Astrocyte (in vitro differentiated cells and primary cell): ENCODE measurements around the gene L3MBTL2. TPM values are rescaled to one million over a fixed set of nuclear protein-coding genes. Genes with fewer than 3 reads are reported as not detected.
A peak's percentile ranks its signal among the peaks of the same experiment; 100 is the strongest.
"Not testable (repeated sequence)": the region's sequence is repeated elsewhere in the genome, so short reads cannot be mapped to it uniquely, and the experiment has no call there.

Experiments
- DNase-seq: peaks from one replicate; pipeline ENCODE4 v3.0.0-alpha.2; 2010; ENCODE audit warnings: low read depth
- FAIRE-seq: peaks from 2 replicates; lab custom pipeline; 2011; peaks lifted over from hg19 to GRCh38; lab: Jason Lieb, UNC
- H2AFZ ChIP-seq: 2 replicates; pipeline ENCODE4 v1.6.0; 2012; ENCODE audit warnings: low read depth, low read length, inconsistent platforms
- H3K27ac ChIP-seq: 2 replicates; pipeline ENCODE4 v1.5.1; 2011; ENCODE audit warnings: low read depth, low read length, inconsistent platforms
- H3K27me3 ChIP-seq: 2 replicates; pipeline ENCODE4 v1.6.0; 2011; ENCODE audit warnings: low read length, inconsistent platforms; ENCODE audit not compliant: insufficient read depth
- H3K36me3 ChIP-seq: 2 replicates; pipeline ENCODE4 v1.5.1; 2011; ENCODE audit warnings: low read length, inconsistent platforms; ENCODE audit not compliant: insufficient read depth
- H3K4me1 ChIP-seq: 2 replicates; pipeline ENCODE4 v1.5.1; 2011; ENCODE audit warnings: low read length, inconsistent platforms; ENCODE audit not compliant: insufficient read depth
- H3K4me2 ChIP-seq: 2 replicates; pipeline ENCODE4 v1.6.0; 2012; ENCODE audit warnings: low read length, inconsistent platforms
- H3K4me3 ChIP-seq: 2 replicates; pipeline ENCODE4 v1.5.1; 2011; ENCODE audit warnings: low read depth, mild to moderate bottlenecking, low read length, inconsistent platforms; ENCODE audit not compliant: insufficient read depth
- H3K79me2 ChIP-seq: 2 replicates; pipeline ENCODE4 v1.6.0; 2012; ENCODE audit warnings: mild to moderate bottlenecking, low read length, inconsistent platforms; ENCODE audit not compliant: insufficient read depth
- H3K9ac ChIP-seq: 2 replicates; pipeline ENCODE4 v1.6.0; 2012; ENCODE audit warnings: mild to moderate bottlenecking, low read length, inconsistent platforms
- H3K9me3 ChIP-seq: 2 replicates; pipeline ENCODE4 v1.5.1; 2012; ENCODE audit warnings: low read depth, mild to moderate bottlenecking, low read length, inconsistent platforms; ENCODE audit not compliant: insufficient read depth
- H4K20me1 ChIP-seq: 2 replicates; pipeline ENCODE4 v1.6.0; 2012; ENCODE audit warnings: low read length, inconsistent platforms; ENCODE audit not compliant: insufficient read depth
- H3K27ac Mint-ChIP-seq: one replicate; pipeline ENCODE4 v1.8.0; 2021; ENCODE audit warnings: mild to moderate bottlenecking, mixed read lengths; ENCODE audit not compliant: unreplicated experiment
- H3K27me3 Mint-ChIP-seq: one replicate; pipeline ENCODE4 v1.8.0; 2021; ENCODE audit warnings: low read depth, mixed read lengths; ENCODE audit not compliant: unreplicated experiment
- H3K36me3 Mint-ChIP-seq: one replicate; pipeline ENCODE4 v1.8.0; 2021; ENCODE audit warnings: low read depth, mixed read lengths; ENCODE audit not compliant: unreplicated experiment
- H3K4me1 Mint-ChIP-seq: one replicate; pipeline ENCODE4 v1.8.0; 2021; ENCODE audit warnings: low read depth, mixed read lengths; ENCODE audit not compliant: unreplicated experiment
- H3K4me3 Mint-ChIP-seq: one replicate; pipeline ENCODE4 v1.8.0; 2021; ENCODE audit warnings: mild to moderate bottlenecking, moderate library complexity, mixed read lengths; ENCODE audit not compliant: unreplicated experiment
- H3K9me3 Mint-ChIP-seq: one replicate; pipeline ENCODE4 v1.8.0; 2021; ENCODE audit warnings: mild to moderate bottlenecking, mixed read lengths; ENCODE audit not compliant: unreplicated experiment
- CTCF ChIP-seq: IDR thresholded peaks from 2 replicates; pipeline ENCODE4 v1.5.1; 2011; ENCODE audit warnings: low read depth, mild to moderate bottlenecking, inconsistent platforms, low read length, moderate library complexity; ENCODE audit not compliant: insufficient read depth
- EZH2 ChIP-seq: IDR thresholded peaks from 2 replicates; pipeline ENCODE4 v1.6.1; 2012; ENCODE audit warnings: mild to moderate bottlenecking, low read length, inconsistent platforms; ENCODE audit not compliant: insufficient read depth
- total RNA-seq: library from RNA; stranded (reverse); gene quantifications from 2 replicates; pipeline ENCODE4 v1.2.1, GENCODE V29; 2021

Gene L3MBTL2
- total RNA-seq, 1 donor from 2014 or later = 20.6 TPM

DNA sequence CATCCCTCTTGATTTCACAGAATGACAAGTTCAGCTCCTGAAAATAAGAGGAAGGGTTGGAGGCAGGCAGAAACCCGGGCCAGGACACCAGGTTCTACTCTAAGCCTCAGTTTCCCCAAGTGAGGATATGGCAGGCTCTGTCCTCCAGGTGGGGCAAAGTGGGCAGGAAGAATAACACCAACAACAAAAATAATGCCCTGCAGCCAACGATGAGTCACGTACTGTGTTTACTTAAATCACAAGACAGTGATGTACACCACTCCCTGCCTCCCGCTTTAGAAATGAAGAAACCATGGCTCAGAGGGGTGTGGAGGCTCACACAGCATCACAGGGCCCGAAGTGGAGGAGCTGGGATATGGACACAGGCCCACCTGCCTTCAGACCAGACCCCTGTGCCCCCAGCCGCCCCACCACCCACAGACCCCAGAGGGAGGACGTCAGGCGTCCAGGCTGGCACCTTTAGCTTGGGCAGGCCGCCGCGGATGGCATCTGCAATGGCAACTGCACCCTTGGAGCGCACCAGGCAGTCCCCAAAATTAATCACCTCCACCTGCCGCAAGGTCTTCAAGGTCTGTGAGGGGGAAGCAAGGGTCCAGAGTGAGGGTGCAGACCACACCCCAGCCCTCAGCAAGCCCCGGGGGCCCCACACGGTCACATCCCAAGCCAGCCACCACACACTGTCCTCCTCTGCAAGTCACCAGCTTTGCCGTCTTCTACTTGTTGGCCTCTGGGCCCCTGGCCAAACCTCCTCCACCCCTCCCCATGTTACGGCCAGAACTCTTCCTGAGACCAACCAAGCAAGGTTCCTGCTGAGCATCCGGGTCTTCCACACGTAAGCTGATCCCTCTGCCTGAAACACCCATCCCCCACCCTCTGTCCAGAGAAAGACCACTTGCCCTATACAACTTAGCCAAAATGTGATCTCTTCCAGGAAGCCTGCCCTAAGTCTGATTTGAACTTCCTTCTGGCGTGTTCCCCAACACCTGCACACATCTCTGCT is 51.4 kb downstream of the L3MBTL2 start:
- Mint-ChIP-seq H3K4me1 (peaks cover 4% of the 10 kb centered on the region), H3K4me3 (no peak overlapping the region), H3K36me3 (peaks cover 16% of the 10 kb centered on the region), H3K9me3 (no peaks in the 10 kb centered on the region), H3K27ac (peak overlapping the region; percentile 41), H3K27me3 (no peaks in the 10 kb centered on the region)
- peaks cover 8% of the 10 kb centered on the region for H3K79me2 ChIP-seq
- peaks cover 10% of the 10 kb centered on the region for H3K4me1 ChIP-seq
- H3K4me2 ChIP-seq = no peak overlapping the region
- peaks cover 26% of the 10 kb centered on the region for H4K20me1 ChIP-seq
- no peaks in the 10 kb centered on the region for H3K9me3 ChIP-seq
- FAIRE-seq (no peak), DNase-seq (peak; percentile 35)
- H3K4me3 ChIP-seq = no peak overlapping the region
- peak overlapping the region; percentile 23 for H3K9ac ChIP-seq
- no peaks in the 10 kb centered on the region for H3K27me3 ChIP-seq
- H3K27ac ChIP-seq = peak overlapping the region; percentile 38
- no peak overlapping the region for H2AFZ ChIP-seq
- peaks cover 55% of the 10 kb centered on the region for H3K36me3 ChIP-seq
- no peak for TF ChIP-seq EZH2
- no peak for TF ChIP-seq CTCF

- no peaks in the 10 kb centered on the region for H3K27me3 Mint-ChIP-seq
- Histone ChIP-seq H3K27me3 (no peaks in the 10 kb centered on the region), H4K20me1 (peaks cover 32% of the 10 kb centered on the region), H3K79me2 (peaks cover 14% of the 10 kb centered on the region), H3K36me3 (peaks cover 59% of the 10 kb centered on the region), H3K27ac (no peak overlapping the region), H3K4me3 (no peak overlapping the region), H2AFZ (no peak overlapping the region), H3K4me1 (peaks cover 10% of the 10 kb centered on the region), H3K4me2 (no peak overlapping the region), H3K9ac (no peak overlapping the region), H3K9me3 (no peaks in the 10 kb centered on the region)
- peaks cover 21% of the 10 kb centered on the region for H3K36me3 Mint-ChIP-seq
- no peak overlapping the region for H3K4me3 Mint-ChIP-seq
- no peaks in the 10 kb centered on the region for H3K9me3 Mint-ChIP-seq
- DNase-seq (no peak), FAIRE-seq (no peak)
- TF ChIP-seq EZH2 (no peak), CTCF (no peak)
- peak overlapping the region; percentile 41 for H3K27ac Mint-ChIP-seq
- peaks cover 4% of the 10 kb centered on the region for H3K4me1 Mint-ChIP-seq
Measured at GRCh38 chr22:41257696-41258095, 52.6 kb downstream of the L3MBTL2 start.

- Histone ChIP-seq H4K20me1 (peaks cover 34% of the 10 kb centered on the region), H3K79me2 (peaks cover 28% of the 10 kb centered on the region), H3K36me3 (peaks cover 66% of the 10 kb centered on the region)
- H3K4me3 Mint-ChIP-seq, H3K27ac Mint-ChIP-seq, FAIRE-seq, H3K9me3 Mint-ChIP-seq, H3K4me2 ChIP-seq, H3K27me3 Mint-ChIP-seq, H3K4me1 Mint-ChIP-seq, H3K27ac ChIP-seq, H2AFZ ChIP-seq, H3K9me3 ChIP-seq, H3K4me1 ChIP-seq, DNase-seq, H3K4me3 ChIP-seq, H3K27me3 ChIP-seq, H3K9ac ChIP-seq: not testable (repeated sequence)
- H3K36me3 Mint-ChIP-seq = peaks cover 22% of the 10 kb centered on the region
Measured at GRCh38 chr22:41259756-41260155, 54.6 kb downstream of the L3MBTL2 start.
